GM23338 (cell line): ENCODE data around the gene QSOX1. TPM values are rescaled to one million over a fixed set of nuclear protein-coding genes. Genes with fewer than 3 reads are reported as not detected.

Experiments
- ATAC-seq: fragments of 200-7000 bp; cut with Tn5 transposase; 3 replicates; pipeline ENCODE4 v1.9.1; 2020
- DNase-seq: peaks from one replicate; pipeline ENCODE4 v3.0.0-alpha.2; 2015; ENCODE audit warnings: low spot score
- H2AFZ ChIP-seq: fragments of 200-600 bp; sonication (generic); 2 replicates; pipeline ENCODE4 v1.8.0; 2016; ENCODE audit warnings: antibody characterized with exemption, mild to moderate bottlenecking, moderate library complexity
- H3F3A ChIP-seq: fragments of 200-600 bp; sonication (generic); replicated peaks from 2 replicates; pipeline ENCODE4 v1.8.0; 2017; ENCODE audit warnings: antibody characterized with exemption, mixed run types, low read depth
- H3K27ac ChIP-seq: fragments of 200-600 bp; sonication (generic); 2 replicates; pipeline ENCODE4 v1.6.1; 2016; ENCODE audit warnings: low read depth
- H3K27me3 ChIP-seq: fragments of 200-600 bp; sonication (generic); 2 replicates; pipeline ENCODE4 v1.8.0; 2016; ENCODE audit warnings: mild to moderate bottlenecking, mixed run types, moderate library complexity; ENCODE audit not compliant: insufficient read depth
- H3K36me3 ChIP-seq: fragments of 200-600 bp; sonication (generic); 2 replicates; pipeline ENCODE4 v1.8.0; 2016; ENCODE audit warnings: mild to moderate bottlenecking; ENCODE audit not compliant: insufficient read depth
- H3K4me1 ChIP-seq: fragments of 200-600 bp; sonication (generic); 2 replicates; pipeline ENCODE4 v1.8.0; 2016; ENCODE audit warnings: mild to moderate bottlenecking, moderate library complexity; ENCODE audit not compliant: insufficient read depth
- H3K4me2 ChIP-seq: fragments of 200-600 bp; sonication (generic); 2 replicates; pipeline ENCODE4 v1.7.1; 2017; ENCODE audit warnings: mixed run types
- H3K4me3 ChIP-seq: fragments of 200-600 bp; sonication (generic); 2 replicates; pipeline ENCODE4 v1.6.1; 2016; ENCODE audit warnings: mixed run types
- H3K79me2 ChIP-seq: fragments of 200-600 bp; sonication (generic); replicated peaks from 2 replicates; pipeline ENCODE4 v1.8.0; 2017; ENCODE audit warnings: mild to moderate bottlenecking; ENCODE audit not compliant: insufficient read depth
- H3K9me2 ChIP-seq: fragments of 200-600 bp; sonication (generic); 2 replicates; pipeline ENCODE4 v1.8.0; 2017; ENCODE audit not compliant: insufficient read depth
- H4K20me1 ChIP-seq: fragments of 200-600 bp; sonication (generic); replicated peaks from 2 replicates; pipeline ENCODE4 v1.8.0; 2017; ENCODE audit warnings: mild to moderate bottlenecking; ENCODE audit not compliant: insufficient read depth
- H3K27ac Mint-ChIP-seq: 2 replicates; pipeline ENCODE4 v1.8.0; 2020; ENCODE audit warnings: inconsistent platforms, mild to moderate bottlenecking, moderate library complexity, mixed read lengths
- H3K27me3 Mint-ChIP-seq: 3 replicates; pipeline ENCODE4 v1.8.0; 2022; ENCODE audit warnings: low read depth, mild to moderate bottlenecking, moderate library complexity, mixed read lengths, inconsistent platforms; ENCODE audit not compliant: insufficient read depth, poor library complexity
- H3K36me3 Mint-ChIP-seq: 3 replicates; pipeline ENCODE4 v1.8.0; 2021; ENCODE audit warnings: low read depth, mild to moderate bottlenecking, inconsistent platforms, moderate library complexity, mixed read lengths
- H3K4me1 Mint-ChIP-seq: 3 replicates; pipeline ENCODE4 v1.8.0; 2020; ENCODE audit warnings: mild to moderate bottlenecking, inconsistent platforms, mixed read lengths
- H3K4me3 Mint-ChIP-seq: 3 replicates; pipeline ENCODE4 v1.8.0; 2021; ENCODE audit warnings: moderate library complexity, mild to moderate bottlenecking, inconsistent platforms, mixed read lengths
- H3K9me3 Mint-ChIP-seq: 3 replicates; pipeline ENCODE4 v1.8.0; 2020; ENCODE audit warnings: moderate library complexity, mild to moderate bottlenecking, inconsistent platforms, mixed read lengths
- CREB1 ChIP-seq: fragments of 250-450 bp; sonication (Bioruptor Pico); IDR thresholded peaks from 2 replicates; pipeline ENCODE4 v1.5.0; 2020; ENCODE audit warnings: low read depth, mild to moderate bottlenecking, moderate library complexity
- EZH2 ChIP-seq: fragments of 200-600 bp; sonication (generic); IDR thresholded peaks from one replicate; pipeline ENCODE4 v1.8.0; 2017; ENCODE audit warnings: antibody characterized with exemption, mild to moderate bottlenecking, low read depth; ENCODE audit not compliant: unreplicated experiment
- EZH2phosphoT487 ChIP-seq: fragments of 200-600 bp; sonication (generic); IDR thresholded peaks from one replicate; pipeline ENCODE4 v1.8.1; 2018; ENCODE audit warnings: antibody characterized with exemption; ENCODE audit not compliant: unreplicated experiment
- JUNB ChIP-seq: IDR thresholded peaks from one replicate; pipeline ENCODE4 v1.6.1; 2016; ENCODE audit warnings: antibody characterized with exemption; ENCODE audit not compliant: unreplicated experiment
- NANOG ChIP-seq: IDR thresholded peaks from 2 replicates; pipeline ENCODE4 v1.6.1; 2016; ENCODE audit warnings: antibody characterized with exemption, borderline replicate concordance
- POLR2AphosphoS5 ChIP-seq: IDR thresholded peaks from 2 replicates; pipeline ENCODE4 v1.6.1; 2016; ENCODE audit warnings: antibody characterized with exemption, low read depth
- STAT1 ChIP-seq: IDR thresholded peaks from one replicate; pipeline ENCODE4 v1.6.1; 2016; ENCODE audit warnings: antibody characterized with exemption; ENCODE audit not compliant: unreplicated experiment
- ZNF114 ChIP-seq: fragments of 250-450 bp; sonication (Bioruptor Pico); IDR thresholded peaks from 2 replicates; pipeline ENCODE4 v1.5.0; 2020; ENCODE audit warnings: mild to moderate bottlenecking, moderate library complexity
- ZNF331 ChIP-seq: fragments of 250-450 bp; sonication (Bioruptor Pico); IDR thresholded peaks from 2 replicates; pipeline ENCODE4 v1.5.0; 2020; ENCODE audit warnings: low read depth, mild to moderate bottlenecking, moderate library complexity
- polyA plus RNA-seq: library from polyadenylated mRNA; unstranded; fragments of >200 nt; fragmentation: Nextera tagmentation; extraction: Ambion mirVana; gene quantifications from 2 replicates; pipeline ENCODE4 v1.2.1, GENCODE V29; 2016
- total RNA-seq: library from RNA; depleted of rRNA; stranded (reverse); fragments of >200 nt; shearing (Covaris generic); gene quantifications from 2 replicates; pipeline ENCODE4 v1.2.3, GENCODE V29; 2014
- TF ChIP-seq, protein P1 (sequence below): IDR thresholded peaks from 2 replicates; pipeline ENCODE4 v1.6.1; 2016; ENCODE audit warnings: antibody characterized with exemption
- TF ChIP-seq, protein P2 (sequence below): fragments of 250-450 bp; sonication (Bioruptor Pico); IDR thresholded peaks from 2 replicates; pipeline ENCODE4 v1.5.0; 2020; ENCODE audit warnings: mild to moderate bottlenecking, moderate library complexity
- TF ChIP-seq, protein P3 (sequence below): IDR thresholded peaks from one replicate; pipeline ENCODE4 v1.6.1; 2018; ENCODE audit warnings: antibody characterized with exemption; ENCODE audit not compliant: unreplicated experiment
- TF ChIP-seq, protein P4 (sequence below), 2 experiments: fragments of 200-600 bp in 1 of 2; sonication (generic) in 1 of 2; conservative IDR thresholded peaks; 2 replicates each; pipeline versions ENCODE4 v1.5.1 to v1.6.1; 2016 to 2017; ENCODE audit warnings: antibody characterized with exemption in 2 of 2, low read depth in 2 of 2, mild to moderate bottlenecking in 2 of 2, moderate library complexity in 1 of 2

Gene QSOX1
- total and polyA plus RNA-seq, 2 experiments from 2014 or later = 47.8 to 119 TPM

DNA sequence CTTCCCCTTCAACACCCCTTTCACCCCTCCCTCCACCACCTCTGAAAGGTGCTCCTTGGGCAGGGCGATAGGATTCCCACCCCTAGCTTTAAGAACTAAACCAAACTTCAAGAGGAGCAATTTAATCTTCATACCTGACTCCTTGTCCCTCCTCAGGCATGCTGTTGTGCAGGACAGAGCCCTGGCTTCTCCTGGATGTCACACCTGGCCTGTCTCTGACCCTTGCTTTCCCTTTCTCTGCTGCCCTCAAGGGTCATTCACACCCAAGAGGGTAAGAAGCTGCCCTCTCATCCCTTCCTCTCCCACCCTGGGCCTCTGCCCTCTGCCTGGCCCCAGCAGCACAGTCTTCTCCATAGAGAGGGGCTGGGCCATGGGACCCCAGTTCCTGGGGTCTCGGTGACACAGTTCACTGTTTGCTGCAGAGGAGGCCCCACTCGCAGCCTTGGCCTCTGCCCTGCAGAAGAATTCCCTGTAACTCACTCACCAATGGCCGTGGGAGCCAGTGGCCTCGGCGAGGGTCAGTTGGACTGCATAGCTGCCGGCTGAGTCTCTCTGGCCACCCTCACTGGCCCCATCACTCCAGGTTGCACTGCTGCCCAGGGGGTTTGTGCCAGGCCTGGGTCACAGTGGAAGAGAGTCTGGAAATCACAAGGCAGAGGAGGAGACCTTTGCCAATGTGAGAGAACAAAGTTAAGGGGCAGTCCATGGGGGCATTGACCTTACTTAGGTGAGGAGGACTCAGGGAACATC is 47.0 kb downstream of the QSOX1 start:
- Histone ChIP-seq H3K4me1 (no peaks in the 10 kb centered on the region), H3K27ac (no peak overlapping the region), H3K79me2 (no peaks in the 10 kb centered on the region), H3K9me2 (no peaks in the 10 kb centered on the region), H3K36me3 (no peaks in the 10 kb centered on the region), H3K27me3 (no peaks in the 10 kb centered on the region), H2AFZ (no peak overlapping the region), H3K4me2 (no peak overlapping the region), H3F3A (no peaks in the 10 kb centered on the region), H3K4me3 (no peak overlapping the region), H4K20me1 (no peaks in the 10 kb centered on the region)
- ATAC-seq (no peak), DNase-seq (no peak)
- H3K36me3 Mint-ChIP-seq = no peaks in the 10 kb centered on the region
- H3K9me3 Mint-ChIP-seq = no peaks in the 10 kb centered on the region
- no peak overlapping the region for H3K27ac Mint-ChIP-seq
- peaks cover 8% of the 10 kb centered on the region for H3K27me3 Mint-ChIP-seq
- no peak for TF ChIP-seq NANOG
- TF ChIP-seq EZH2phosphoT487 = no peak
- TF ChIP-seq JUNB = no peak
- no peak for TF ChIP-seq POLR2AphosphoS5
- no peak for TF ChIP-seq CREB1 (CRISPR knock-in tag)
- TF ChIP-seq EZH2 = no peak
- TF ChIP-seq STAT1 = no peak
- TF ChIP-seq ZNF331 (CRISPR knock-in tag) = no peak
- TF ChIP-seq, protein P1, sequence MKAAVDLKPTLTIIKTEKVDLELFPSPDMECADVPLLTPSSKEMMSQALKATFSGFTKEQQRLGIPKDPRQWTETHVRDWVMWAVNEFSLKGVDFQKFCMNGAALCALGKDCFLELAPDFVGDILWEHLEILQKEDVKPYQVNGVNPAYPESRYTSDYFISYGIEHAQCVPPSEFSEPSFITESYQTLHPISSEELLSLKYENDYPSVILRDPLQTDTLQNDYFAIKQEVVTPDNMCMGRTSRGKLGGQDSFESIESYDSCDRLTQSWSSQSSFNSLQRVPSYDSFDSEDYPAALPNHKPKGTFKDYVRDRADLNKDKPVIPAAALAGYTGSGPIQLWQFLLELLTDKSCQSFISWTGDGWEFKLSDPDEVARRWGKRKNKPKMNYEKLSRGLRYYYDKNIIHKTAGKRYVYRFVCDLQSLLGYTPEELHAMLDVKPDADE = no peak
- no peak for TF ChIP-seq ZNF114 (CRISPR knock-in tag)
- TF ChIP-seq, protein P2, sequence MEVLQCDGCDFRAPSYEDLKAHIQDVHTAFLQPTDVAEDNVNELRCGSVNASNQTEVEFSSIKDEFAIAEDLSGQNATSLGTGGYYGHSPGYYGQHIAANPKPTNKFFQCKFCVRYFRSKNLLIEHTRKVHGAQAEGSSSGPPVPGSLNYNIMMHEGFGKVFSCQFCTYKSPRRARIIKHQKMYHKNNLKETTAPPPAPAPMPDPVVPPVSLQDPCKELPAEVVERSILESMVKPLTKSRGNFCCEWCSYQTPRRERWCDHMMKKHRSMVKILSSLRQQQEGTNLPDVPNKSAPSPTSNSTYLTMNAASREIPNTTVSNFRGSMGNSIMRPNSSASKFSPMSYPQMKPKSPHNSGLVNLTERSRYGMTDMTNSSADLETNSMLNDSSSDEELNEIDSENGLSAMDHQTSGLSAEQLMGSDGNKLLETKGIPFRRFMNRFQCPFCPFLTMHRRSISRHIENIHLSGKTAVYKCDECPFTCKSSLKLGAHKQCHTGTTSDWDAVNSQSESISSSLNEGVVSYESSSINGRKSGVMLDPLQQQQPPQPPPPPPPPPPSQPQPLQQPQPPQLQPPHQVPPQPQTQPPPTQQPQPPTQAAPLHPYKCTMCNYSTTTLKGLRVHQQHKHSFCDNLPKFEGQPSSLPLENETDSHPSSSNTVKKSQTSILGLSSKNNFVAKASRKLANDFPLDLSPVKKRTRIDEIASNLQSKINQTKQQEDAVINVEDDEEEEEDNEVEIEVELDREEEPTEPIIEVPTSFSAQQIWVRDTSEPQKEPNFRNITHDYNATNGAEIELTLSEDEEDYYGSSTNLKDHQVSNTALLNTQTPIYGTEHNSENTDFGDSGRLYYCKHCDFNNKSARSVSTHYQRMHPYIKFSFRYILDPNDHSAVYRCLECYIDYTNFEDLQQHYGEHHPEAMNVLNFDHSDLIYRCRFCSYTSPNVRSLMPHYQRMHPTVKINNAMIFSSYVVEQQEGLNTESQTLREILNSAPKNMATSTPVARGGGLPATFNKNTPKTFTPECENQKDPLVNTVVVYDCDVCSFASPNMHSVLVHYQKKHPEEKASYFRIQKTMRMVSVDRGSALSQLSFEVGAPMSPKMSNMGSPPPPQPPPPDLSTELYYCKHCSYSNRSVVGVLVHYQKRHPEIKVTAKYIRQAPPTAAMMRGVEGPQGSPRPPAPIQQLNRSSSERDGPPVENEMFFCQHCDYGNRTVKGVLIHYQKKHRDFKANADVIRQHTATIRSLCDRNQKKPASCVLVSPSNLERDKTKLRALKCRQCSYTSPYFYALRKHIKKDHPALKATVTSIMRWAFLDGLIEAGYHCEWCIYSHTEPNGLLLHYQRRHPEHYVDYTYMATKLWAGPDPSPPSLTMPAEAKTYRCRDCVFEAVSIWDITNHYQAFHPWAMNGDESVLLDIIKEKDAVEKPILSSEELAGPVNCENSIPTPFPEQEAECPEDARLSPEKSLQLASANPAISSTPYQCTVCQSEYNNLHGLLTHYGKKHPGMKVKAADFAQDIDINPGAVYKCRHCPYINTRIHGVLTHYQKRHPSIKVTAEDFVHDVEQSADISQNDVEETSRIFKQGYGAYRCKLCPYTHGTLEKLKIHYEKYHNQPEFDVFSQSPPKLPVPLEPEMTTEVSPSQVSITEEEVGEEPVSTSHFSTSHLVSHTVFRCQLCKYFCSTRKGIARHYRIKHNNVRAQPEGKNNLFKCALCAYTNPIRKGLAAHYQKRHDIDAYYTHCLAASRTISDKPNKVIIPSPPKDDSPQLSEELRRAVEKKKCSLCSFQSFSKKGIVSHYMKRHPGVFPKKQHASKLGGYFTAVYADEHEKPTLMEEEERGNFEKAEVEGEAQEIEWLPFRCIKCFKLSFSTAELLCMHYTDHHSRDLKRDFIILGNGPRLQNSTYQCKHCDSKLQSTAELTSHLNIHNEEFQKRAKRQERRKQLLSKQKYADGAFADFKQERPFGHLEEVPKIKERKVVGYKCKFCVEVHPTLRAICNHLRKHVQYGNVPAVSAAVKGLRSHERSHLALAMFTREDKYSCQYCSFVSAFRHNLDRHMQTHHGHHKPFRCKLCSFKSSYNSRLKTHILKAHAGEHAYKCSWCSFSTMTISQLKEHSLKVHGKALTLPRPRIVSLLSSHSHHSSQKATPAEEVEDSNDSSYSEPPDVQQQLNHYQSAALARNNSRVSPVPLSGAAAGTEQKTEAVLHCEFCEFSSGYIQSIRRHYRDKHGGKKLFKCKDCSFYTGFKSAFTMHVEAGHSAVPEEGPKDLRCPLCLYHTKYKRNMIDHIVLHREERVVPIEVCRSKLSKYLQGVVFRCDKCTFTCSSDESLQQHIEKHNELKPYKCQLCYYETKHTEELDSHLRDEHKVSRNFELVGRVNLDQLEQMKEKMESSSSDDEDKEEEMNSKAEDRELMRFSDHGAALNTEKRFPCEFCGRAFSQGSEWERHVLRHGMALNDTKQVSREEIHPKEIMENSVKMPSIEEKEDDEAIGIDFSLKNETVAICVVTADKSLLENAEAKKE (CRISPR knock-in tag) = no peak
- TF ChIP-seq, protein P3, sequence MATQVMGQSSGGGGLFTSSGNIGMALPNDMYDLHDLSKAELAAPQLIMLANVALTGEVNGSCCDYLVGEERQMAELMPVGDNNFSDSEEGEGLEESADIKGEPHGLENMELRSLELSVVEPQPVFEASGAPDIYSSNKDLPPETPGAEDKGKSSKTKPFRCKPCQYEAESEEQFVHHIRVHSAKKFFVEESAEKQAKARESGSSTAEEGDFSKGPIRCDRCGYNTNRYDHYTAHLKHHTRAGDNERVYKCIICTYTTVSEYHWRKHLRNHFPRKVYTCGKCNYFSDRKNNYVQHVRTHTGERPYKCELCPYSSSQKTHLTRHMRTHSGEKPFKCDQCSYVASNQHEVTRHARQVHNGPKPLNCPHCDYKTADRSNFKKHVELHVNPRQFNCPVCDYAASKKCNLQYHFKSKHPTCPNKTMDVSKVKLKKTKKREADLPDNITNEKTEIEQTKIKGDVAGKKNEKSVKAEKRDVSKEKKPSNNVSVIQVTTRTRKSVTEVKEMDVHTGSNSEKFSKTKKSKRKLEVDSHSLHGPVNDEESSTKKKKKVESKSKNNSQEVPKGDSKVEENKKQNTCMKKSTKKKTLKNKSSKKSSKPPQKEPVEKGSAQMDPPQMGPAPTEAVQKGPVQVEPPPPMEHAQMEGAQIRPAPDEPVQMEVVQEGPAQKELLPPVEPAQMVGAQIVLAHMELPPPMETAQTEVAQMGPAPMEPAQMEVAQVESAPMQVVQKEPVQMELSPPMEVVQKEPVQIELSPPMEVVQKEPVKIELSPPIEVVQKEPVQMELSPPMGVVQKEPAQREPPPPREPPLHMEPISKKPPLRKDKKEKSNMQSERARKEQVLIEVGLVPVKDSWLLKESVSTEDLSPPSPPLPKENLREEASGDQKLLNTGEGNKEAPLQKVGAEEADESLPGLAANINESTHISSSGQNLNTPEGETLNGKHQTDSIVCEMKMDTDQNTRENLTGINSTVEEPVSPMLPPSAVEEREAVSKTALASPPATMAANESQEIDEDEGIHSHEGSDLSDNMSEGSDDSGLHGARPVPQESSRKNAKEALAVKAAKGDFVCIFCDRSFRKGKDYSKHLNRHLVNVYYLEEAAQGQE = no peak
- TF ChIP-seq, protein P4, sequence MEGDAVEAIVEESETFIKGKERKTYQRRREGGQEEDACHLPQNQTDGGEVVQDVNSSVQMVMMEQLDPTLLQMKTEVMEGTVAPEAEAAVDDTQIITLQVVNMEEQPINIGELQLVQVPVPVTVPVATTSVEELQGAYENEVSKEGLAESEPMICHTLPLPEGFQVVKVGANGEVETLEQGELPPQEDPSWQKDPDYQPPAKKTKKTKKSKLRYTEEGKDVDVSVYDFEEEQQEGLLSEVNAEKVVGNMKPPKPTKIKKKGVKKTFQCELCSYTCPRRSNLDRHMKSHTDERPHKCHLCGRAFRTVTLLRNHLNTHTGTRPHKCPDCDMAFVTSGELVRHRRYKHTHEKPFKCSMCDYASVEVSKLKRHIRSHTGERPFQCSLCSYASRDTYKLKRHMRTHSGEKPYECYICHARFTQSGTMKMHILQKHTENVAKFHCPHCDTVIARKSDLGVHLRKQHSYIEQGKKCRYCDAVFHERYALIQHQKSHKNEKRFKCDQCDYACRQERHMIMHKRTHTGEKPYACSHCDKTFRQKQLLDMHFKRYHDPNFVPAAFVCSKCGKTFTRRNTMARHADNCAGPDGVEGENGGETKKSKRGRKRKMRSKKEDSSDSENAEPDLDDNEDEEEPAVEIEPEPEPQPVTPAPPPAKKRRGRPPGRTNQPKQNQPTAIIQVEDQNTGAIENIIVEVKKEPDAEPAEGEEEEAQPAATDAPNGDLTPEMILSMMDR (conservative IDR thresholded peaks at IDR 0.05; ENCODE audit: low read depth in 2 of 2) = no peak
- no peak overlapping the region for H3K4me3 Mint-ChIP-seq
- H3K4me1 Mint-ChIP-seq = no peaks in the 10 kb centered on the region
